Astrocyte (in vitro differentiated cells and primary cell): Measurements from ENCODE around the gene IGFALS.

Experiments used
- CTCF ChIP-seq: IDR thresholded peaks from 2 replicates; pipeline ENCODE4 v1.5.1; 2011; ENCODE audit warnings: low read depth, mild to moderate bottlenecking, inconsistent platforms, low read length, moderate library complexity; ENCODE audit not compliant: insufficient read depth
- EZH2 ChIP-seq: IDR thresholded peaks from 2 replicates; pipeline ENCODE4 v1.6.1; 2012; ENCODE audit warnings: mild to moderate bottlenecking, low read length, inconsistent platforms; ENCODE audit not compliant: insufficient read depth

- TF ChIP-seq CTCF (no peak), EZH2 (no peak)
Observed at GRCh38 chr16:1769402-1770300, 23.9 kb downstream of the IGFALS start.
